ENCODE measurements around the gene GSTCD.

Gene GSTCD

DNA sequence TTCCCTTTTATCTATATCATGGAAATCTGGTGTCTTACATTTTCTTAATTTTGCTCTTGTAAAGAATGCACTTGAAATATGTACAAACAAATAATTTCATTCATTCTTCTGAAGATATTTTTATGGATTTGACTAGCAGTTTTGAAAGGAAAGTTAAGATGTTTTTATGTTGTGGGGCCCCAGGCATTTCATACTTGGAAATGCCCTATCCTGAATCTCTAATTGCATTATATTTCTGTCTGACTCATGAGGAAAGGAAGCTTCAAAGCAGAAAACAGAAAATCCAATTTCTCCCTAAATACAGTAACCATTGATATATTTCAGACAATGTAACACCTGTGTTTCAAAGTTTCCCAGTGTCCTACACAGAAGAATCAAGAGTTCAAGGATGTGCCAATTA, 113.5 kb downstream of the GSTCD start:
- H3K36me3 ChIP-seq (ENCODE audit: control insufficient read depth, insufficient read depth, low read length): no peaks in the 10 kb centered on the region
- no peaks in the 10 kb centered on the region for H3K9me3 ChIP-seq (ENCODE audit: control insufficient read depth, low read length)
- TF ChIP-seq, protein P1, sequence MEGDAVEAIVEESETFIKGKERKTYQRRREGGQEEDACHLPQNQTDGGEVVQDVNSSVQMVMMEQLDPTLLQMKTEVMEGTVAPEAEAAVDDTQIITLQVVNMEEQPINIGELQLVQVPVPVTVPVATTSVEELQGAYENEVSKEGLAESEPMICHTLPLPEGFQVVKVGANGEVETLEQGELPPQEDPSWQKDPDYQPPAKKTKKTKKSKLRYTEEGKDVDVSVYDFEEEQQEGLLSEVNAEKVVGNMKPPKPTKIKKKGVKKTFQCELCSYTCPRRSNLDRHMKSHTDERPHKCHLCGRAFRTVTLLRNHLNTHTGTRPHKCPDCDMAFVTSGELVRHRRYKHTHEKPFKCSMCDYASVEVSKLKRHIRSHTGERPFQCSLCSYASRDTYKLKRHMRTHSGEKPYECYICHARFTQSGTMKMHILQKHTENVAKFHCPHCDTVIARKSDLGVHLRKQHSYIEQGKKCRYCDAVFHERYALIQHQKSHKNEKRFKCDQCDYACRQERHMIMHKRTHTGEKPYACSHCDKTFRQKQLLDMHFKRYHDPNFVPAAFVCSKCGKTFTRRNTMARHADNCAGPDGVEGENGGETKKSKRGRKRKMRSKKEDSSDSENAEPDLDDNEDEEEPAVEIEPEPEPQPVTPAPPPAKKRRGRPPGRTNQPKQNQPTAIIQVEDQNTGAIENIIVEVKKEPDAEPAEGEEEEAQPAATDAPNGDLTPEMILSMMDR (IDR thresholded peaks at IDR 0.05): no peak
- no peaks in the 10 kb centered on the region for H3K27me3 ChIP-seq (ENCODE audit: control insufficient read depth, insufficient read depth, low read length)
- no peaks in the 10 kb centered on the region for H3K79me2 ChIP-seq
- no peak overlapping the region for H2AFZ ChIP-seq
- H3K4me2 ChIP-seq (ENCODE audit: low read length): no peak overlapping the region
- H3K4me3 ChIP-seq (ENCODE audit: low read depth, low read length): no peak overlapping the region
- H3K27ac ChIP-seq: no peak overlapping the region
- H3K9ac ChIP-seq: no peak overlapping the region
- no peaks in the 10 kb centered on the region for H3K4me1 ChIP-seq

DNA sequence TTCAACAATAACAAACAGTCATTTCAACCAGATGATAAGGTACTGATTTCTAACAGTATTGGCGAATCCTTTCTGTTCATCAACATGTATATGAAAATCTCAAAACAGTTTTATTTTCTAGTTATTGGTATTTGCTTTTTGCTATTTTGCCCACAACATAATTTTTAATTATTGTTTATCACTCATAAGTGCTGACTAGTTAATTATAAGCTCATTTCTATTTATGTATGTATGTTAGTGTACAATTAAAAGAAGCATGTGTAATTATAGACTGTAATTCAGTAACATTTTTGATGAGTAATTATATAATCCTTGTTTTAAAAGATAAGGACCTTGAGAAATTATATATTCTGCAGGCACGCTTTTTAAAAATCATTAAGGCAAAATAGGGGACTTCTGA, 119.5 kb downstream of the GSTCD start:
- H3K27me3 ChIP-seq (ENCODE audit: control insufficient read depth, insufficient read depth, low read length): no peaks in the 10 kb centered on the region
- H3K9ac ChIP-seq: no peak overlapping the region
- TF ChIP-seq, protein P1 (IDR thresholded peaks at IDR 0.05): no peak
- no peaks in the 10 kb centered on the region for H3K4me1 ChIP-seq
- H3K4me2 ChIP-seq (ENCODE audit: low read length): no peak overlapping the region
- no peak overlapping the region for H3K27ac ChIP-seq
- H3K9me3 ChIP-seq (ENCODE audit: control insufficient read depth, low read length): no peaks in the 10 kb centered on the region
- no peaks in the 10 kb centered on the region for H3K36me3 ChIP-seq (ENCODE audit: control insufficient read depth, insufficient read depth, low read length)
- H3K79me2 ChIP-seq: no peaks in the 10 kb centered on the region
- H2AFZ ChIP-seq: no peak overlapping the region
- H3K4me3 ChIP-seq (ENCODE audit: low read depth, low read length): no peak overlapping the region

DNA sequence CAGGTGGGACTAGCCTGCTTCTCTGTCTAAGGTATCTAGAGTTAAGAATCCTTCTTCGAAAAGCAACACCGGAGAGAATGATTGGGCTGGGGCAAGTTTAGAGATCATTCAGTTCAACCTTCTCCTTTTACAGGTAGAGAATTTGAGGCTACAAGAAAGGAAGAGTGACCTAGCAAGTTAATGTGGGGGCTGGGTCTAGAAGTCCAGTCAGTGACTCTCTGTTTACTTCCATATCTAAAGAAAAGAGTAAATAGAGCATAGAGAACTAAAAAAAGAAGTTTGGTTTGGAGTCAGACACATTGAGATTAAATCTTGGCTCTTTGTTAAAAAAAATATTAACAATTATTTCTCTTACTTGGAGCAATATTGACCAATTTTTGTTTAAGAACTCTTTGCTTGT, 122.6 kb downstream of the GSTCD start:
- no peaks in the 10 kb centered on the region for H3K4me1 ChIP-seq
- H2AFZ ChIP-seq: no peak overlapping the region
- H3K79me2 ChIP-seq: no peaks in the 10 kb centered on the region
- no peak overlapping the region for H3K27ac ChIP-seq
- H3K4me2 ChIP-seq (ENCODE audit: low read length): no peak overlapping the region
- no peaks in the 10 kb centered on the region for H3K36me3 ChIP-seq (ENCODE audit: control insufficient read depth, insufficient read depth, low read length)
- TF ChIP-seq, protein P1 (IDR thresholded peaks at IDR 0.05): no peak
- H3K9ac ChIP-seq: no peak overlapping the region
- H3K9me3 ChIP-seq (ENCODE audit: control insufficient read depth, low read length): no peaks in the 10 kb centered on the region
- H3K4me3 ChIP-seq (ENCODE audit: low read depth, low read length): no peak overlapping the region
- no peaks in the 10 kb centered on the region for H3K27me3 ChIP-seq (ENCODE audit: control insufficient read depth, insufficient read depth, low read length)

DNA sequence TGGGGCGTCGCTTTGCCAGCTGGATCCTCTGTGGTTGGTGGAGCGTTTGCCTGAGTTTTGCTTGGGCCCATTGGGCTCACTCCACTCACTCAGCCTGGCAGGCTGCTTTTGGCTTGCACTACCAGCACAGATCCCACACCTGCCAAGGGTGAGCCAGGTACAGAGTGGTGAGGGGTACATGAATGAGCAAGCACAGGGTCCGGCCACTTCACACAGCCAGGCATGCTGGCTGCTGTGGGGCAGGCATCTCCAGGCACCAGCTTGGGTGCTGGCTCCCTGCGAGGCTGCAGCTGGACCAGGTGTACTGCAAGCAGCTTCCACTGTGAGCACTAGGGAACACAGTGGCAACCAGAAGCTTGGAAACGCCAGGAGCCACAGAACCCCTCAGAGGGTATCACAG, 126.6 kb downstream of the GSTCD start:
- TF ChIP-seq, protein P1 (IDR thresholded peaks at IDR 0.05): no peak
- no peaks in the 10 kb centered on the region for H3K9me3 ChIP-seq (ENCODE audit: control insufficient read depth, low read length)
- no peak overlapping the region for H3K4me2 ChIP-seq (ENCODE audit: low read length)
- H2AFZ ChIP-seq: no peak overlapping the region
- H3K27me3 ChIP-seq (ENCODE audit: control insufficient read depth, insufficient read depth, low read length): no peaks in the 10 kb centered on the region
- no peaks in the 10 kb centered on the region for H3K4me1 ChIP-seq
- H3K79me2 ChIP-seq: no peaks in the 10 kb centered on the region
- no peak overlapping the region for H3K27ac ChIP-seq
- no peaks in the 10 kb centered on the region for H3K36me3 ChIP-seq (ENCODE audit: control insufficient read depth, insufficient read depth, low read length)
- H3K4me3 ChIP-seq (ENCODE audit: low read depth, low read length): no peak overlapping the region
- H3K9ac ChIP-seq: no peak overlapping the region

DNA sequence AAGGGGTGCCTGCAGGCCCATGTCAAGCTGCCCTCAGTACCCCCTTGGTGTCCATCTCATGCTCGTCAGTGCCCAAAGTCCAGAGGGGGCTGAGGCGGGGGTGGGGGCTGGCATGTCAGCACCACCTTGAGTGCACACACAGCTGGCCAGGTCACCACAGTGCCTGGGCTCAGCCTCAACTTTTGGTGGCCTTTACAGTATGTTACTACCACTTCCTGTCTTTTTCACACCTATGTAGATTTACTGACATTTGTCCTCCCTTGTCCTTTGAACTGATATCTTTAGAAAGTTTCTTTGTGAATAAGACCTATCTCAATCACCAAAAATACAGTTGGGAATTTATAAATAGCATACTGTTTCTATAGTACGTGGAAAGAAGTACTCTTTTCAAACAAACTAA, 128.0 kb downstream of the GSTCD start:
- Histone ChIP-seq H2AFZ (no peak overlapping the region), H3K27ac (no peak overlapping the region), H3K4me2 (ENCODE audit: low read length) (no peak overlapping the region), H3K9ac (no peak overlapping the region), H3K4me1 (no peaks in the 10 kb centered on the region), H3K36me3 (ENCODE audit: control insufficient read depth, insufficient read depth, low read length) (no peaks in the 10 kb centered on the region), H3K9me3 (ENCODE audit: control insufficient read depth, low read length) (no peaks in the 10 kb centered on the region), H3K27me3 (ENCODE audit: control insufficient read depth, insufficient read depth, low read length) (no peaks in the 10 kb centered on the region), H3K4me3 (ENCODE audit: low read depth, low read length) (no peak overlapping the region), H3K79me2 (no peaks in the 10 kb centered on the region)
- TF ChIP-seq, protein P1 (IDR thresholded peaks at IDR 0.05): no peak

Data from parathyroid adenoma (tissue), 2 donors.